DMS 273 treated with DMSO at 0.1 percent for 48 hours (cell line): Measurements from ENCODE around the gene CCAR1.
A peak's percentile ranks its signal among the peaks of the same experiment; 100 is the strongest.
"Not testable (repeated sequence)": the region's sequence is repeated elsewhere in the genome, so short reads cannot be mapped to it uniquely, and the experiment has no call there.

ENCODE experiments used
- DNase-seq: peaks from one replicate; lab custom pipeline; 2025; lab: John Stamatoyannopoulos, UW

CCAR1 gene, protein sequence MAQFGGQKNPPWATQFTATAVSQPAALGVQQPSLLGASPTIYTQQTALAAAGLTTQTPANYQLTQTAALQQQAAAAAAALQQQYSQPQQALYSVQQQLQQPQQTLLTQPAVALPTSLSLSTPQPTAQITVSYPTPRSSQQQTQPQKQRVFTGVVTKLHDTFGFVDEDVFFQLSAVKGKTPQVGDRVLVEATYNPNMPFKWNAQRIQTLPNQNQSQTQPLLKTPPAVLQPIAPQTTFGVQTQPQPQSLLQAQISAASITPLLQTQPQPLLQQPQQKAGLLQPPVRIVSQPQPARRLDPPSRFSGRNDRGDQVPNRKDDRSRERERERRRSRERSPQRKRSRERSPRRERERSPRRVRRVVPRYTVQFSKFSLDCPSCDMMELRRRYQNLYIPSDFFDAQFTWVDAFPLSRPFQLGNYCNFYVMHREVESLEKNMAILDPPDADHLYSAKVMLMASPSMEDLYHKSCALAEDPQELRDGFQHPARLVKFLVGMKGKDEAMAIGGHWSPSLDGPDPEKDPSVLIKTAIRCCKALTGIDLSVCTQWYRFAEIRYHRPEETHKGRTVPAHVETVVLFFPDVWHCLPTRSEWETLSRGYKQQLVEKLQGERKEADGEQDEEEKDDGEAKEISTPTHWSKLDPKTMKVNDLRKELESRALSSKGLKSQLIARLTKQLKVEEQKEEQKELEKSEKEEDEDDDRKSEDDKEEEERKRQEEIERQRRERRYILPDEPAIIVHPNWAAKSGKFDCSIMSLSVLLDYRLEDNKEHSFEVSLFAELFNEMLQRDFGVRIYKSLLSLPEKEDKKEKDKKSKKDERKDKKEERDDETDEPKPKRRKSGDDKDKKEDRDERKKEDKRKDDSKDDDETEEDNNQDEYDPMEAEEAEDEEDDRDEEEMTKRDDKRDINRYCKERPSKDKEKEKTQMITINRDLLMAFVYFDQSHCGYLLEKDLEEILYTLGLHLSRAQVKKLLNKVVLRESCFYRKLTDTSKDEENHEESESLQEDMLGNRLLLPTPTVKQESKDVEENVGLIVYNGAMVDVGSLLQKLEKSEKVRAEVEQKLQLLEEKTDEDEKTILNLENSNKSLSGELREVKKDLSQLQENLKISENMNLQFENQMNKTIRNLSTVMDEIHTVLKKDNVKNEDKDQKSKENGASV

GRCh38 chr10:68720793-68721672, at the start of gene CCAR1:
Gene CCAR1, plus strand, starts transcription at chr10:68721239. Its CDS starts 1,266 bp downstream, at chr10:68722505.
- DNase-seq: peak; percentile 94

DNA sequence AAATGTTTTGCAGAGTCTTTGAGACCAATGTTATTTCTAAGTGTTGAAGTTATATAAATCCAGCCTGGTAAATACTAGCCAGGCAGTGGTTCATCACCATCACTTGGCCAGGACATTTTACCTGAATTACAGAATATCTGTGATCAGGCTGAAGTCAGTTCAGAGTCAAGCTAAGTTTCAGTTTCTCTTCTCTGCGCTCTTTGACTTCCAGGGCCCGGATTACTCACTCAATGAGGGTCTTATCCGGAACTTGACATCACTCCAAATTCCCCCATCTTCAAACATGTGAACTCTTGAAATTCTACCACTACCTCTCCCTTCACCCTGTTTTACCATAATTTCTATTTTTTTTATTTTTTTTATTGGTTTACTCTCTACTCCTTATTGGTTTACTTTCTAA, 36.6 kb upstream of the CCAR1 start:
- DNase-seq: no peak

GRCh38 chr10:68696018-68696417, 25.0 kb upstream of the CCAR1 start:
- DNase-seq: no peak

DNA sequence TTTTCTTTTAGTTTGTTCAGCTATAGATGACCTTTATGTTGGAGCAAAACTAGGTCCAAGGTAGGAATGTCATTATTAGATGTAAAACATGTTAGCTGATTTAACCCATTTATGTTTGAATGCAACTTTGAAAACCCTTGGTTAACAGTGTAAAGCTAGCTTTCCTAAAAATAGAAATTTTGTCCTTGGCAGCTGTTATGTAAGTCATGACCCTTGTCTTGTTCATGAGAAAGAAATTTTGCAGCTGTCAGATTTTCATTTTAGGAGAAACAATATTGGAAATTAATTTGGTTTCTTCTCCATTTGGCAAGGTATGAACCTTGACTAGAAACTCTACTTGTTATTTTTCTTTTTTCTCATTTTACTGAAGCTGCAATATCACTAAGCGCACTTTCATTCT, 23.9 kb upstream of the CCAR1 start:
- no peak for DNase-seq

DNA sequence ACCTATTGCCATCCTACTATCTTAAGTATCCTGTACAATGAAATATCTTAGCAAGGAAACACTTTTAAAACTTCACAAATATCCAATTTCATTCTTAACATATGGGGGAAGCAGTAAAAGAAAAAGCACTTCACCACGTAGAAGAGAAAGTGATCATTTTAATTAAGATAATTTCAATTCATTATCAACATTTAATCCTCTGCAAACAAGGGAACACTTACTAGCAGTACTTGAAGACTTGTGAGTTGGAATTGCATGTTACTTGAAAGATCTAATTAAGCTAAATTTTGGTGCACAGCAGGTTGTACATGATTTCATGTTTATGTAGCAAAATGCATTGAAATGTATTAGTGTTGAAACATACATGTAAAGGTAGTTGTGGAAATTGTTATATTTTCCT, 20.8 kb upstream of the CCAR1 start:
- DNase-seq: no peak

DNA sequence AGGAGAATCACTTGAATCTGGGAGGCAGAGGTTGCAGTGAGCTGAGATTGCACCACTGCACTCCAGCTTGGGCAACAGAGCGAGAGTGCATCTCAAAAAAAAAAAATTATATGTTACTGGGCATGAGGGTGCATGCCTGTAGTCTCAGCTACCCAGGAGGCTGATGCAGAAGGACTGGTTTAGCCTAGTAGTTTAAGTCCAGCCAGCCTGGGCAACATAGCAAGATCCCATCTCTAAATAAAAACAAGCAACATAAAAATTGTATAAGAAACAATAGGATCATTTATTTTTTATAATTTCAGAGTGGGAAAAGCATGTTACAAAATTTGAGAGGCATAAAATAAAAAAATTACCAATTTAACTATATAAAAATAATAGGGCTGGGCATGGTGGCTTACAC, 15.5 kb upstream of the CCAR1 start:
- DNase-seq: no peak

- DNase-seq: not testable (repeated sequence)
These were observed 12.1 kb upstream of the CCAR1 start for GRCh38 chr10:68708987-68709386.

DNA sequence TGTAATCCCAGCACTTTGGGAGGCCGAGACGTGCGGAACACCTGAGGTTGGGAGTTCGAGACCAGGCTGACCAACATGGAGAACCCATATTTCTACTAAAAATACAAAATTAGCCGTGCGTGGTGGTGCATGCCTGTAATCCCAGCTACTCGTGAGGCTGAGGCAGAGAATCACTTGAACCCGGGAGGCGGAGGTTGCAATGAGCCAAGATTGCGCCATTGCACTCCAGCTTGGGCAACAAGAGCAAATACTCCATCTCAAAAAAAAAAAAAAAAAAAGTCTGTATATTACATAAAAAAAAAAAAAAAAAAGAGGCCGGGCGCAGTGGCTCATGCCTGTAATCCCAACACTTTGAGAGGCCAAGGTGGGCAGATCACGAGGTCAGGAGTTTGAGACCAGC, 8.0 kb upstream of the CCAR1 start:
- not testable (repeated sequence) for DNase-seq

DNA sequence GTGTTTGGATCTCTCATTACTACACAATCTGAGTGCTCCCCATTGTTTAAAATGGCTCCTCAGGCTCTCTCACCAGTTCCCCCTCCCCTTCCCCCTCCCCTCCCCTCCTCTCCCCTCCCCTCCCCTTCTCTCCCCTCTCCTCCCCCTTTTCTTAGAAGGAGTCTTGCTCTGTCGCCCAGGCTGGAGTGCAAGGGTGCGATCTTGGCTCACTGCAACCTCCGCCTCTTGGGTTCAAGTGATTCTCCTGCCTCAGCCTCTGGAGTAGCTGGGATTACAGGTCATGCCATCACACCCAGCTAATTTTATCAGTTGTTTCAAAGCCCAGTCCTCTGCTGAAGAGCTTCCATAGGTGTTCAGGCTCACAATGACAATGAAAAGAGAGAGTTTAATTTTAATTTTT, 3.6 kb upstream of the CCAR1 start:
- no peak for DNase-seq

DNA sequence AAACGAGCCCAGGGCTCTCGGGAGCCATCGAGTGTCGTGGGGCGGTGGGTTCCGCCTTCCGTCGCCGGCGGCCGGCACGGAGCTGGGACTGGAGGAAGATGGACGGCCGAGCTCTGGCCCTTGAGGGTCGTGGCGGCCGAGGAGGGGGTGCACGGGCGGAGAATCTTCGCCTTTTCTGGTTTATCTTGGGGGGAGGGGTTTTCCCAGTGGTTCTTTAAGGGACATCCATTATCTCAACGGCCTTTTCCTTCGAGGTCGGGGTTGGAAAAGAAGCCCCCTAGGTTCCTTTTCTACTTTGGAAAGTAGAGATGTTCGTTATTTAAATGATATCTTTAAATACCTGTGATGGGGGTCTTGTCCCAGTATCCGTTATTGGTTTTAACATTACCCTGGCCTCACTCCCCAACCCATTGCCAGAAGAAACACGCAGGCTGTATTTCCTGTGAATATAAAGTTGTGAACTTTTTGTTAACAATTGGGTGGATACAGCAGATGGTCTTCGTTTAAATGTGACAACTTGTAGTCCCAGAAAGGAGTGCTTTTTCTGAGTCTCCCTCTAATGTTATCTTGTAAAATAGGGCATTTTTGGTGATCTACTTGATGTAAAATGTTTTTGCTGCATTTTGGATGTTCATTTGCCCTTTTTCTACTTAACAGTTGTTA, 765 bp downstream of the CCAR1 start:
- no peak for DNase-seq

- no peak for DNase-seq
These were observed 4.0 kb downstream of the CCAR1 start for GRCh38 chr10:68725016-68725415.

GRCh38 chr10:68727146-68727545, 6.1 kb downstream of the CCAR1 start:
- DNase-seq: no peak

GRCh38 chr10:68732651-68733050, 11.6 kb downstream of the CCAR1 start:
- no peak for DNase-seq

DNA sequence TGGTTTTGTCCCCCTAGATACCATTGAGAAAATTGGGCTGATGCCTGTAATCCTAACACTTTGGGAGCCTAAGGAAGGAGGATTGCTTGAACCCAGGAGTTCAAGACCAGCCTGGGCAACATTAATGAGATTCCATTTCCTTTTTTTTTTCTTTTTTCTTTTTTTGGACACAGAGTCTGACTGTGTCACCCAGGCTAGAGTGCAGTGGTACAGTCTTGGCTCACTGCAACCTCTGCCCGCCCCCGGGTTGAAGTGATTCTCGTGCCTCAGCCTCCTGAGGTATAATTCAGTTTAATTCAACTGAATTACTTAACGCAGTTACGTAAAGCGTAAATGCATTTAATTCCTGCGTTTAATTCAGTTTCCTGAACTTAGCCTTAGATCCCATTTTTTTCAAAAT, 13.3 kb downstream of the CCAR1 start:
- DNase-seq: no peak

DNA sequence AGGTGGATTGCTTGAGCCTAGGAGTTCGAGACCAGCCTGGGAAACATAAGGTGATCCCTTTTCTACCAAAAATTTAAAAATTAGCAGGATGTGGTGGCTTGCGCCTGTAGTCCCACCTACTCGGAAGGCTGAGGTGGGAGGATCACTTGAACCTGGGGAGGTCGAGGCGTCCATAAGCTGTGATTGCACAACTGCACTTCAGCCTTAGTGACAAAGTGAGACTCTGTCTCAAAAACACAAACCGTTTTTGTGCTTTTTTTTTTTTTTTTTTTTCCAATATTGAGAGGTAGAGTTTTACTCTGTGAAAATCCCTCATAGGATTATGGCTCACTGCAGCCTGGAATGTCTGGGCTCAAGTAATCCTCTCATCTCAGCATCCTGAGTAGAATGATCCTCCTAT, 14.1 kb downstream of the CCAR1 start:
- DNase-seq: no peak

GRCh38 chr10:68735739-68736138, 14.7 kb downstream of the CCAR1 start:
- DNase-seq: not testable (repeated sequence)

DNA sequence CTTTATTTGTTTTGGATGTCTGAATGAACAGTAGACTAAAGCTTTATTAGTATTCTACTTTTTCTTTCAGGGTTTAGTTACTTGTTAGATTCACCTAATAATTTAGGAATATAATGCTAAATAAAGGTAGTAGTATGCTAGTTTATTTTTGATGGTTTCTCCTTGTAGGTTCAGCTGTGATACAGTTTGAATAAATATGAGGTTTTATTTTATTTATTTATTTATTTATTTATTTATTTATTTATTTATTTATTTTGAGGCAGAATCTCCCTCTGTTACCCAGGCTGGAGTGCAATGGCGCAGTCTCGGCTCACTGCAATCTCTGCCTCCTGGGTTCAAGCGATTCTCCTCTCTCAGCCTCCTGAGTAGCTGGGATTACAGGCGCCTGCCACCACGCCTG, 19.6 kb downstream of the CCAR1 start:
- not testable (repeated sequence) for DNase-seq

- no peak for DNase-seq
These were observed 21.4 kb downstream of the CCAR1 start for GRCh38 chr10:68742397-68742796.

DNA sequence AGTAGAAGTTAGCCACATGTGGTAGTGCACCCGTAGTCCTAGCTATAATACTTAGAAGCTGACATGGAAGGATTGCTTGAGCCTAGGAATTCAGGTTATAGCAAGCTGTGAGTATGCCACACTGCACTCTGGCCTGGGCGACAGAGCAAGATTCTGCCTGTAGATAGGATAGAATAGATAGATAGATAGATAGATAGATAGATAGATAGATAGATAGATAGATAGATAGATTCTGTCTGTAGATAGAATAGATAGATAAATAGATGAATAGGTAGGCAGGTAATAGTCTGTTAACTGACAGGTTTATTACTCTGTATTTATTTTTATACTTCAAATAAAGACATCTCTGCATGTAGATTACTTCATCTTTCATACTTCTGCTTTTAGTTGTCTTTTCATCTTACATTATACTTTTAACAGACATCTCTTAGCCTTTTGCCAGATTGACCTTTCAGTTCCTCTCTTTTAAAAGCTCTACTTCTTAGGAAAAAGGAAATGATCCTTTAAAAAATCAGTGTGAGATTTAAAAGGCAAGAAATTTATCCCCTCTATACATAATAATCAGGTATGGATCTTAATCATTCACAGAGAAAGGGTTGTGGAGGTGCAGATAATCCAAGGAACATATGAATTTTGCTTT, 31.8 kb downstream of the CCAR1 start:
- DNase-seq: no peak

DNA sequence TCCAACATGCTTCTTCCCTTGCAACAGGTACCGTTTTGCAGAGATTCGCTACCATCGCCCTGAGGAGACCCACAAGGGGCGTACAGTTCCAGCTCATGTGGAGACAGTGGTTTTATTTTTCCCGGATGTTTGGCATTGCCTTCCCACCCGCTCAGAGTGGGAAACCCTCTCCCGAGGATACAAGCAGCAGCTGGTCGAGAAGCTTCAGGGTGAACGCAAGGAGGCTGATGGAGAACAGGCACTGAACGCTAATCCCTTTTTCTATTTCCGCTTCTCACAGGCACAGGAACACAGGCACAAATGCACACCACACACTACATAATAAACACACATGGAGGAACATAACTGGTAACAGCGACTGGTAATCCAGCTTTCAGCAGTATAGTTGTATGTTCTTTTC, 35.2 kb downstream of the CCAR1 start:
- no peak for DNase-seq

GRCh38 chr10:68756766-68757165, 35.7 kb downstream of the CCAR1 start:
- no peak for DNase-seq
